ENCODE results near the gene HOXA3. TPM values are rescaled to one million over a fixed set of nuclear protein-coding genes. Genes with fewer than 3 reads are reported as not detected.

The HOXA3 gene
- polyA plus RNA-seq, 4 donors = 36.3 to 53.5 (median 51.6) TPM

DNA sequence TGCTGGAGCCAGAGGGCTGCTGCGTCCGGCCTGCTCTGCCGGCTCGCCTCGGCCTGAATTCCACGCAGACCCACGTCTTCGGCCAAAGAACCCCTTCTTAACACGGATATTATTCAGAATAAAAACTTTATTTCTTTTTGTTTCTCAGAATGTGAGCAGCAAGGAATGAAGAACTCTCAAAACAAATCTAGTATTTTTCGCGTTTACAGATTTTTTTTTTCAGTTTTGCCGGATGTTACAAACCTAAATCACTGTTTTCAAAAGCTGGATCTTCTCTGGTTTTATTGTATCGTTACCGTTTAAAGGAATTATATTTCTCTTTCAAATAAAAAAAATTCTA, 45.5 kb downstream of the HOXA3 start:
- no peak for DNase-seq (ENCODE audit: low read depth in 4 of 4, low spot score in 2 of 4)

DNA sequence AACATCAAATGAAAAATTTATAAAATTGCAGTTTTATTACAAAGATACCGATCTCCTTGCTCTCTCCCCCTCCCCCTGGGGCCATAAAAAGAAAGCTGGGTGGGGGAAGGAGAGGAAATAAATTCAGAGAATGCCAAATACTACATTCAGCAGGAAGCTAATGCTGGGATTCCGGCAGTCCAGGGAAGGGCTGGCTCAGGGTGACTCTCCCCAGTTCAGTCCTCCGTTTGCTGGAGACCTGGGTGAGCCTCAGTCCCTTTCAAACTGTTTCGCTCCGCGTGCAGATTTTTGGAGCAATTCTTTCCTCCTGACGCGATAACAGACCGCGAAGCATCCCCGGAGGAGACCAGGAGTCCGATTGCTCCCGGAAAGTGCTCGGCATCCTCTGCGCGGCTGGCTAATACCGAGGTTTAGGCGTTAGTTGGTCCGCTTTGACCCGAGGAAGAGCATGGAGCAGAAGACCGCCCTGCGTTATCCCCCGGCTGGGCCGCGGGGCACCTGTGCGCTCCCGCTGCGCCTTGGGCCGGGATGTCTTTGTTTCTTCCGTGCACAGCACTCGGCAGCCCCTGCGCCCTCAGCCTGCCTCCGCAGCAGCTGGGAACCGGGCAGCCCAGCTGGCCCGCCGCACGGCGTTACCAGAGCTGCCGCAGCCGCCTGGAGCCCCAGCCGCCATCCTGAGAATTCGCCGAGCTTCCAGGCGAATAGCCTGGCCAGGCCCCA, 46.0 kb downstream of the HOXA3 start:
- peak in 1 of 4 donors; percentile 53 for DNase-seq (ENCODE audit: low read depth in 4 of 4, low spot score in 2 of 4)

GRCh38 chr7:27105301-27106031, 46.9 kb downstream of the HOXA3 start:
- DNase-seq (ENCODE audit: low read depth in 4 of 4, low spot score in 2 of 4) = peak in 1 of 4 donors; percentile 40

DNA sequence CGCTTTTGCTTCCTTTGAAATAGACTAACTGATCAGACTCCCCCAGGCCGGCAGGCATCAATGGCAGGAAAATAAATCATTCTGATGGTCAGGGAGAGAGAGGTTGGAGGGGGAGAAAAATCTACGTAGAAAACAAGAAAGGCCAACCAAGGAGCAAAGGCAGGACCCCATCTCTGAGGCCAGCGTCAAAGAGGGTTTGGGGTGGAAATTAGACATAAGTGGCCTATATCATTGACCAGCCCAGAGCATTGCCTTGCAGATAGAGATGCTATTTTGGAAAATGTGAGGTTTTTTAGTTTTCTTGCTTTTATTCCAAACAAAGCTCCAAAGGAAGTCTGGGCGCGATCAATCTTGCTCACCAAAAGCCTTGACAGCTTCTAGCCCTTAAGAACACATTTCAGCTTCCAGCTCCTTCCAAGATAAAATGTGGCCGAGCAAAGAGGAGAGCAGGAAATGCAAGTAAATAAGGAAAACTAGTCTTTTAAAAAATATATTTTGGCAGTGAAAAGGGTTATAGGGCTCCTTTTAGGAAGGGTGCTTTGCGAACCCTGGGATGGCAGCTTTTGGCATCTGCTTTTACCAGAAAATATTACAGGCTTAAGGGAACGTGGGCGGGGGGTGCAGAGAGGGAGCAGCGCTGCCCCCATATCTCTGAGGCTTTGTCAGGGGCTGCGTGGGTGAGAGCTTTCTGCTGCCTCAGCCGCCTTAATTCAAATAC, 47.9 kb downstream of the HOXA3 start:
- peak in 1 of 4 donors; percentile 72 for DNase-seq (ENCODE audit: low read depth in 4 of 4, low spot score in 2 of 4)

DNA sequence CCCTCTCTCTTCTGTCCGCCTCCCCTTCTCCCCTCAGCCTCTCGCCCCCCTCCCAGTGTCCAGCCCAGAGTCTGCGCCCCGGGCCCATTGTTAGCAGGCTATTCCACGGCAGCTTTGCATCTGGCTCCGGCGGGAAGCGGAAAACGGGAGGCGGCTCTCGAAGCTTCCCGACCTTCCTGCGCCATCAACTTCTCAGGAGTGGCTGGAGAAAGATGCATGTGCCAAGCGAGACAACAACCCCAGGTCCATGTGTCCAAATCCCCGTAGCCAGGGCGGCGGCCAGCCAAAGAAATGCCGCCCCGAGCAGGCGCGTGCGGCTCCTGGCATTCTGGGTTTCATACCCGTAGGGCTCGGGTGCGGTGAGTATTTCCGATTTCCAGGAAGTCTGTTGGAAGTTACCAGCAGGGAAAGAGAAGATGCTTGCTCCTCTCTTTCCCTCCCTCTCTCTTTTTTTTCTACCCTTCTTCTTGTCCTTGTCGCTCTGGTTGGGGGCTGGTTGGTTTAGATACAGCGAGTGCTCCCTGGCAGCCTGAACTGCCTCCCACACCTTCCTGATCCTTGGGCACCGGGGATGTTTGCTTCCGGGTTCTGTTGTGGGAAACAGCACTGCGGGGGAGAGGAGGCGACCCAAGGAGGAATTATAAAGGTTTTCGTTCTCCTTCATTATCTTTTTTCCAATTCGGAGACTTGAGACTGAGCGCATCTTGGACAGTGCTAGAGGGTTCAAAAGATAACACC, 48.7 kb downstream of the HOXA3 start:
- peak in 3 of 4 donors; percentile 50 to 73 (median 54) for DNase-seq (ENCODE audit: low read depth in 4 of 4, low spot score in 2 of 4)

DNA sequence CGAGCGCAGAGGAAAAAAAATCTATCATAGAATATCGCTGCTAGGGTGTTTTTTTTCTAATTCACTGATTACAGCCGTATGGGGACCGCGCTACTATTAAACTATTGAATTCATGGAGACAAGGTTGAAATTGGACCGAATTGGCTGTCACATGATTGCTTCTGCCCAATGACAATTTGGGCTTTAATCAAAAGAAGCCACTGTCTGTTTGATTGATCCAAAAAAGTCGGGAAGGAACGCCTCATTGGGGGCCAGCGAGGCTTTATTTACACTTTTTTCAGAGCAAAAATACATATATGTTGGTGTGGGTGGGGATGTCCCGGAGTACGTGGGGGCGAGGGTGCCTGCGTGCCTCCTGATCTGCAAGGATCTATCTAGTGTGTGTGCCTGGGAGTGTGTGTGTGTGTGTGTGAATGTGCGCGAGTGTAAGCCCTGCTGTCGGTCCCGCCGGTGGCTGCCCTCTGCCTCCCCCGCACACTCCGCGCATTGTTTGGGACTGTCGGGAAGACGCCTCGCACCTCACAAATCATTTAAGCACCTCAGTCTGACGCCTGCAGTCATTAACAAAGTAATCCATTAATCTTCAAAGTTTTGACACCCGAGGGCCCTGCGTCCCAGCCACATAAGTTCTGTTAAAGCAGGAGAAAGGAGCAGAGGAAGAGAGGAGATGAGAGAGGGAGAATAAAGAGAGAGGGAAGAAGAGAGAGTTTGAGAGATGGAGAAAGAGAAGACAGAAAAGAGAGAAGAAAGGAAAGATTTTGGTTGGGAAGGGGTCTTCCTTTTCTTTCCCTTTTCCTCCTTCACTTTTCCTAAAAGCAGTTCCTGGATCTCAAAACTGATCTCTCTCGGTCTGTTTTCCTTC, 49.6 kb downstream of the HOXA3 start, which contains the start of gene HOXA2:
Gene HOXA2 (minus strand): TSS at position 103 of the 862 bp plus-strand sequence. CDS start 183 bp downstream, outside the sequence.
- DNase-seq (ENCODE audit: low read depth in 4 of 4, low spot score in 2 of 4) = peak in 3 of 4 donors; percentile 67 to 81 (median 73)

- DNase-seq (ENCODE audit: low read depth in 4 of 4, low spot score in 2 of 4) = peak in 1 of 4 donors; percentile 35
Observed at GRCh38 chr7:27101957-27102580, 50.3 kb downstream of the HOXA3 start.

DNA sequence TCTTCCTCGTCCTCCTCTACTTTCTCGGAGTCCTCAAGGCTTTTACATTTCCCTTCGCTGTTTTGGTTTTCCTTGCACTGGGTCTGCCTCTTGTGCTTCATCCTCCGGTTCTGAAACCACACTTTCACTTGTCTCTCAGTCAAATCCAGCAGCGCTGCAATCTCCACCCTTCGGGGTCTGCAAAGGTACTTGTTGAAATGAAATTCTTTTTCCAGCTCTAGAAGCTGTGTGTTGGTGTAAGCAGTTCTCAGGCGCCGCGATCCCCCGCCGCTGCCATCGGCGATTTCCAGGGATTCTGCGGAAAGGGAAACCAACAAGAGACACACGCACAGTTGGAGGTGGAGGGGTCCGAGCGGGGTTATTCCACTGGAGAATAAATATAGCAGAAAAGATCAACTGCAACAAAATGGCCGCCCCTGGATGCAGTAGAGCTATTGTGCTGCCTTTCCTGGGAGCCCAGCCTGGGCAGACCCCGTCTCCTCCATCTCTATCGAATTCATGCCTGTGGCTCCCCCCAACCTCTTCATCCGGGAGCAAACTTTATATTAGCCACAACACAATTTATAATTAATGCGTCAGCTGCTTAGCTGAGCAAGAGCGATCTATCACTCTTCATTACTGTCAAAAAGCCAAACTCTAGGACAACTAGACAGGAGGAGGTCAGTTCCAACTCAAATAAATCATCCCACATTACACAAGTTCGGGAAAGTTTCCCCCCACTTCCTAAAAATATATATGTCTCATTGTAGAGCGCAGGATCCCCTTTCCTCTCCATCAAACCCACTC, 51.0 kb downstream of the HOXA3 start:
- peak in 3 of 4 donors; percentile 80 to 90 (median 82) for DNase-seq (ENCODE audit: low read depth in 4 of 4, low spot score in 2 of 4)

GRCh38 chr7:27100694-27101170, 51.7 kb downstream of the HOXA3 start:
- peak in 3 of 4 donors; percentile 33 to 59 (median 58) for DNase-seq (ENCODE audit: low read depth in 4 of 4, low spot score in 2 of 4)

DNA sequence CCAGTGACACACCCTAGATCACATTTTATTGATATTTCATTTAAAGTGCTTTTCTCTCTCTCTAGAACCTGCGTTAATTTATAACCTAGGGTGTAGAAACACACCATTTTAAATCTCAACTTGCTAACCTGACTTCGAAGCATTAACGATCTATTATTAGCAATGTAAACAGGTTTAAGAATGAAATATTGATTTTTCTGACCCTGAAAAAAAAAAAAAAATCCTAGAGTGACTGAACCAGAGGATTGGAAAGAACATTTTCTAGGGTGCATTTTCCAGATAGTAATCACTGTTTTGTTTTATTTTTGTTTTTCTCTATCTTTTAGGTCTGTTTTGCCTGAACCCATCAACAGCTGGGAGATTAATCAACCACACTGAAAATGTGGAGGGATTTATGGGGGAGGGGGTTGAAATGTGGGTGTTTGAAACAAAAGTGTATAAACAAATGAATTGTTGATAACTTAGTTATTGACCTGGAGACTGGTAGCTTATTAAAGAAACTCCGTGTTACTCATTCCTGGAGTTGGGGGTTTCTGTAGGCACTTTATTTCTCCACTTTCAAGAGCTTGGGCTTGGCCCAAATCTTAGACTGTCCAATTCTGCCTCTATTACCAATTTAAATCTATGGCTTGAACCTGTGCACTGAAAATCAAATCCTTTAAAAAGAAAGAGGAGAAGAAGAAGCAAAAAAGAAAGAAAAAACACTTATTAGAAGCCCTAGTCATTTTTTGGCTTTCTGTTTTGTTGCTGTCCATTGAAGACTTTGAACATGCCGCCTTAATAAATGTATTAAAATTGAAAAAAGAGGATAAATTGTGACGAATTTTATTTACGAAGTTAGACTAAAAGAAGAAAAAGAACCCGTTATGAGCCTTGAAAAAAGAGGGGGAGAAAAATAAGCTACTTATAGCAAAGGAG, 52.7 kb downstream of the HOXA3 start:
- peak in 3 of 4 donors; percentile 24 to 53 (median 28) for DNase-seq (ENCODE audit: low read depth in 4 of 4, low spot score in 2 of 4)

GRCh38 chr7:27098578-27099451, 53.6 kb downstream of the HOXA3 start:
- peak in 3 of 4 donors; percentile 80 to 94 (median 82) for DNase-seq (ENCODE audit: low read depth in 4 of 4, low spot score in 2 of 4)

GRCh38 chr7:27097686-27098577, 54.5 kb downstream of the HOXA3 start:
- DNase-seq (ENCODE audit: low read depth in 4 of 4, low spot score in 2 of 4) = no peak

GRCh38 chr7:27096768-27097514, 55.4 kb downstream of the HOXA3 start:
- peak in 2 of 4 donors; percentile 47 to 58 for DNase-seq (ENCODE audit: low read depth in 4 of 4, low spot score in 2 of 4)
